ENCODE data around the gene TMEM222. TPM values are rescaled to one million over a fixed set of nuclear protein-coding genes. Genes with fewer than 3 reads are reported as not detected.
"Not testable (repeated sequence)": the region's sequence is repeated elsewhere in the genome, so short reads cannot be mapped to it uniquely, and the experiment has no call there.

Gene TMEM222, protein sequence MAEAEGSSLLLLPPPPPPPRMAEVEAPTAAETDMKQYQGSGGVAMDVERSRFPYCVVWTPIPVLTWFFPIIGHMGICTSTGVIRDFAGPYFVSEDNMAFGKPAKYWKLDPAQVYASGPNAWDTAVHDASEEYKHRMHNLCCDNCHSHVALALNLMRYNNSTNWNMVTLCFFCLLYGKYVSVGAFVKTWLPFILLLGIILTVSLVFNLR
- 39.2 TPM for total RNA-seq
- long read RNA-seq, transcript TMEM222-211 (6 exons, 1,613 nt) = major isoform, 165 of 197 reads
- long read RNA-seq, transcript TMEM222-202 (7 exons, 1,665 nt) = minor isoform, 6 of 197 reads
- long read RNA-seq, transcript TMEM222-207 (7 exons, 986 nt) = minor isoform, 8 of 197 reads
- long read RNA-seq, partial matches to known transcripts = 3 of 197 reads
- long read RNA-seq, other reads (novel, unspliced or antisense) = 13 of 197 reads

DNA sequence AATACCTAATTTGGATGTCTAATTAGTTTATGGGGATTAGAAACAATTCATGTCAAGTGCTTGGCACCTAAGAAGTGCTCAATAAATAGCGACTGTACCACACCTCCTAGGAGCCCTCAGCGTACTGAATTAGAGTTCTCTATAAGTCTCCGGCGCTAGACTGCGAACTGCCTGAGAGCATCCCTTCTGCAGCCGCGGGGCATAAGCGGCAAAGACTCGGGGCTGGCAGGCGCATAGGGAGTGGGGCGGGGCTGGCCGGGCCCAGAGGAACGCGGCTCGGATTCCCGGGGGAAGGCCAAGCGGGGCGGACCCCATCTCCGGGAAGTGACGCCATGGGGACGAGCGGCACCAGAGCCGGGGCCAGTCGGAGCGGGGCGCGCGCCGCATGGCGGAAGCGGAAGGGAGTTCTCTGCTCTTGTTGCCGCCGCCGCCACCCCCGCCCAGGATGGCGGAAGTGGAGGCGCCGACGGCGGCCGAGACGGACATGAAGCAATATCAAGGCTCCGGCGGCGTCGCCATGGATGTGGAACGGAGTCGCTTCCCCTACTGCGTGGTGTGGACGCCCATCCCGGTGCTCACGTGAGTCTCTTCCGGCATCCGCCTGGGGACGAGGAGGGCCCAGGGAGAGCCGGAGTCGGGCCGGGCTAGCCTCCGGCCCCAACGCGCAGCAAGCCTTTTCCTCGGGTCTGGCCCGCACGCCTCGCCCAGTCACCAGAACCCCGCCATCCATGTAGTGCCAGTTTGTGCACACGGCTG lies at the start of gene TMEM222:
TMEM222 (plus strand) TSS at position 351 of the 756 bp plus-strand sequence; CDS start at position 386, 35 bp downstream.
- peak; percentile 99 for DNase-seq (ENCODE audit: low spot score)

DNA sequence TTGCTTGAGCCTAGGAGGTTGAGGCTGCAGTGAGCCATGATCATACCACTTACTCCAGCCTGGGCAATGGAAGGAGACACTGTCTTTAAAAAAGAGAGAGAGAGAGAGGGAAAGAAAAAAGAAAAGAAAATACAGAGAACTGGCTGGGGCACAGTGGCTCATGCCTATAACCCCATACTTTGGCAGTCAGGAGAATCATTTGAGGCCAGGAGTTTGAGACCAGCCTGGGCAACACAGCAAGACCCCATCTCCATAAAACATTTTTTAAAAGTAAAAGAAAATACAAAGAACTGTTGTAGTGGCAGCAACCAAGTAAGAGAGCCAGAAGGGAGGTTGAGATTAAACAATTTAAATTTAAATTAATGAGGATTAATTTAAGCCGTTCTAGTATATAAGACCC lies 47.8 kb upstream of the TMEM222 start:
- DNase-seq (ENCODE audit: low spot score) = no peak

DNA sequence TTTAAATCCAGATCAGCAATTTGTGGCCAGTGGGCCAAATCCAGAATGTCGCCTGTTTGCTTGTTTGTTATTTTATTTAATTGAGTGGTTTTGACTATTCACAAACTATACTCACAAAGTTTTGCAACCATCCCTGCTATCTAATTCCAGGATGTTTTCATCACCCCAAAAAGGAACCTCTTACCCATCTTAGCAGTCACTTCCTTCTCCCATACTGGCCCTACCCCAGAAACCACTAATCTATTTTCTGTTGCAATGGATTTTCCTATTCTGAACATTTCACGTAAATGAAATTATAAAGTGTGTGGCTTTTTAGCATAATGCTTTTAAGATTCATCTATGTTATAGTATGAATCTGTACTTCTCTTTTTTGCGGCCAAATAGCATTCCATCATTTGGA lies 46.3 kb upstream of the TMEM222 start:
- DNase-seq (ENCODE audit: low spot score) = no peak

DNA sequence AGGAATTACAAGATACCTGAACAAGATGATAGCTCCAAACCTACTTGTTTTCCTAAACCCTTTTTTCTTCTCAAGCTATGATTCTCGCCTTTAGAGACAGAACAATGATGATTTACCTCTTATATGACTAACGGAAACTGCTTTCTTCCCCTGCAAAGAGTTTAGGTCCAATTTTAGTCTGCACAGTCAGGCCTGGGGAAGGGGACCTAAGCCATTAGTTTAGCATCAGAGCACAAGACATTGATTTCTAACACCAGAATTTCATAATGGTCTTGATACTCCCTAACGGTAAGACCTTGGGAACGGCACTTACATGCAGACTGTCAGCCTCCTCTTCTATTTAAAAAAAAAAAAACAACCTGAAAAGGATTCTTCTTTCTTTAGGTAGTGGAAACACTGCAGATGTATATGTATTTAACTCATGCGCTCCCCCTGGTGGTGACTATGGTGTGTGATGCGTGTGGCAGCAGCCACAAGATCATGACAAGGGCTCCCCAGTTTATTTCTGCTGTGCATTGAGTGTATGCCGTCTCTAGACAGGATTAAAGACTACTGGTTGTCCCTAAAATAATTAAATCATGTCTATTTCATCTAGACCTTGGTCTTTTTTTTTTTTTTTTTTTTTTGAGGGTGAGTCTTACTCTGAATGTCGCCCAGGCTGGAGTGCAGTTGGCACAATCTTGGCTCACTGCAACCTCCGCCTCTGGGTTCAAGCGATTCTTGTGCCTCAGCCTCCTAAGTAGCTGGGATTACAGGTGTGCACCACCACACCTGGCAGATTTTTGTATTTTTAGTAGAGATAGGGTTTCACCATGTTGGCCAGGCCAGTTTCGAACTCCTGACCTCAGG lies 37.3 kb upstream of the TMEM222 start:
- DNase-seq (ENCODE audit: low spot score) = peak; percentile 89

DNA sequence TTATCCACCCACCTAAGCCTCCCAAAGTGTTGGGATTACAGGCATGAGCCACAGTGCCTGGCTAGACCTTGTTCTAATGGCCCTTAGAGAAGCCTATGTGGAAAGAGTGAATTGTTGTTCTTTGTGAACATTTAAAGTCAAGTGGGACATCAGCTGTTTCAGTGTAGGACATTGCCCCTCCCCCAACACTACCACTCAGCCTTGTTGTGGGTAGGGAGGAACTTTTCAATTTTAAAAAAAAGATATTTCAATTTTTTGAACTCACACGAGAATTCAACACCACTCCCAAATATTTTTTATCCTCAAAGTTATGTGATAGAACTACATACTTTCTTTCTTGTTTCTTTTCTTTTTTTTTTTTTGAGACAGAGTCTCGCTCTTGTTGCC lies 36.7 kb upstream of the TMEM222 start:
- no peak for DNase-seq (ENCODE audit: low spot score)

DNA sequence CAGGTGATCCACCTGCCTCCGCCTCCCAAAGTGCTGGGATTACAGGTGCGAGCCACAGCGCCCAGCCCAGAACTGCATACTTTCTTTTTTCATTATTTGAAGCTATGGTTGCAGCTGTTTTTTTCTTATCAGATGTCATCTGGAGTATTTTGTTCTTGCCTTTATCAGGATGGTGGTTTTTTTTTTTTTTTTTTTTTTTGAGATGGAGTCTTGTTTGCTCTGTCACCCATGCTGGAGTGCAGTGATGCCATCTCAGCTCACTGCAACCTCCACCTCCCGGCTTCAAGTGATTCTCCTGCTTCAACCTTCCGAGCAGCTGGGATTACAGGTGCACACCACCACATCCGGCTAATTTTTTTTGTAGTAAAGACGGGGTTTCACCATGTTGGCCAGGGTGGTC lies 36.1 kb upstream of the TMEM222 start:
- not testable (repeated sequence) for DNase-seq (ENCODE audit: low spot score)

DNA sequence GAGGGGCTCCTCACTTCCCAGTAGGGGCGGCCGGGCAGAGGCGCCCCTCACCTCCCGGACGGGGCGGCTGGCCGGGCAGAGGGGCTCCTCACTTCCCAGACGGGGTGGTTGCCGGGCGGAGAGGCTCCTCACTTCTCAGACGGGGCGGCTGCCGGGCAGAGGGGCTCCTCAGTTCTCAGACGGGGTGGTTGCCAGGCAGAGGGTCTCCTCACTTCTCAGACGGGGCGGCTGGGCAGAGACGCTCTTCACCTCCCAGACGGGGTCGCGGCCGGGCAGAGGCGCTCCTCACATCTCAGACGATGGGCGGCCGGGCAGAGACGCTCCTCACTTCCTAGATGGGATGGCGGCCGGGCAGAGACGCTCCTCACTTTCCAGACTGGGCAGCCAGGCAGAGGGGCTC lies 32.8 kb upstream of the TMEM222 start:
- DNase-seq (ENCODE audit: low spot score) = peak; percentile 59

DNA sequence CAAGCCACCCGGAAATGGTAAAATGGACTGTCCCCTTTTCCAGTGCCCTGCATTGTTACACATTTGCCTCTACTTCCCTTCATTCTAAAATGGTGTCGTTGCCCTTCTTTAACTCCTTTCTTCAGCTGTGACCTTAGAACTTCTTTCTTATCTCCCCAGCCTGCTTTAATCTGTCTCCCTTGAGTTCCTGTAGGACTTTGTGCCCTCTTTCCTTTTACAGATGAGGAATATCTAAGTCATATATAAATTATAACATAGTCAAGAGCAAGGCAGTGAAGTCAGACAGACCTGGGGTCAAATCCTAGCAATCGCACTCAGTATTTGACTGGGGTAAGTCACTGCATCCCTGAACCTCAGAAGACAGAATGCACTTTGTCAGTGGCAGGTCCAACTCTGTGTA lies 31.4 kb upstream of the TMEM222 start:
- DNase-seq (ENCODE audit: low spot score) = no peak

DNA sequence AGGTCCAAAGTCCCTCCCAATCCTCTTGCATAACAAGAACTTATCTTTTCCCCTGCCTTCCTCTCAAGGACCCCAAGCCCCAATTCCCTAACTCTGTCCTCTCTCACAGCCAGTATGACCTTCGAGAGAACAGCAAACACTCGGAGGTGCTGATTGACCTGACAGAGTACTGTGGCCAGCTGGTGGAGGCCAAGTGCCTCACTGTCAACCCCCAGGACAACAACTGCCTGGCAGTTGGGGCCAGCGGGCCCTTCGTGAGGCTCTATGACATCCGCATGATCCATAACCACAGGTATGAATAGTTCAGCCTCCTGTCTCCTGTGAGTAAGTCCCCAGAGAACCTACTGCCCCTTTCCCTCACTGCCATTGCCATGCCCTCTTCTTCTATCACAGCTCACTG lies 29.9 kb upstream of the TMEM222 start:
- no peak for DNase-seq (ENCODE audit: low spot score)

DNA sequence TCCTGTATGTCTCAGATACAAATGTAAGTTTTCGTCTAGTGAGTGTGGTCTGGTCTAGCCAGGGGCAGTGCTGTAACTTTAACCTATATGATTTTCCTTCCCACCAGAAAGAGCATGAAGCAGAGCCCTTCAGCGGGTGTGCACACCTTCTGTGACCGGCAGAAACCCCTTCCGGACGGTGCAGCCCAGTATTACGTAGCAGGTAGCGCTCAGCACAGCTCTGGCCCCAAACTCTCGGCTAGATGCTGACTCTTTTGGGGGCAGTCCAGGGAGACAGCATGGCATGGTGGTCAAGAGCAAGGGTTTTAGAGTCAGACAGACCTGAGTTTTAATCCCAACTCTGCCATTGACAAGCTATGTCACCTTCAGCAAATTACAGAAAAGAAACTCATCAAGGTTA lies 28.0 kb upstream of the TMEM222 start:
- DNase-seq (ENCODE audit: low spot score) = peak; percentile 65

DNA sequence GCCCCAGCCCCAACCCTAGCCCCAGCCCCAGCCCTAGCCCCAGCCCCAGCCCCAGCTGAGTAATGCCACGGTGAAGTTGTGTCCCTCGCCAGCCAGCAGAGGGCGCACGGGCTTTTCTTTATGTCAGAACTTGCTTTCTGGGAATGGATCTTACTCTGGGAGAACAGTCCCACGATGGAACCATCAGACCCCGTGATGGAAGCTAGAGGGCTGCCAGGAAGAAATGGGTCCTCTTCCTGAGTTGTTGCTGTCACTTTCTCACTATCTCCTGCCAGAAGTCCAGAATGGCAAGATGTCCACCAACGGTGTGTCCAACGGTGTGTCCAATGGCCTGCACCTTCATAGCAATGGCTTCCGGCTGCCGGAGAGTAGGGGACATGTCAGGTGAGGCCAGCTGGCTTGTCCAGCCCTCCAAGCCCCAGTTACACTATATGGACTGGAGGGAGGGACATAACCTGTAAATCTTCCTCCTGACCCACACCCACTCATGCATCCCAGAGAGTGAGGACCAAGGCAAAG lies 25.1 kb upstream of the TMEM222 start:
- peak; percentile 91 for DNase-seq (ENCODE audit: low spot score)

DNA sequence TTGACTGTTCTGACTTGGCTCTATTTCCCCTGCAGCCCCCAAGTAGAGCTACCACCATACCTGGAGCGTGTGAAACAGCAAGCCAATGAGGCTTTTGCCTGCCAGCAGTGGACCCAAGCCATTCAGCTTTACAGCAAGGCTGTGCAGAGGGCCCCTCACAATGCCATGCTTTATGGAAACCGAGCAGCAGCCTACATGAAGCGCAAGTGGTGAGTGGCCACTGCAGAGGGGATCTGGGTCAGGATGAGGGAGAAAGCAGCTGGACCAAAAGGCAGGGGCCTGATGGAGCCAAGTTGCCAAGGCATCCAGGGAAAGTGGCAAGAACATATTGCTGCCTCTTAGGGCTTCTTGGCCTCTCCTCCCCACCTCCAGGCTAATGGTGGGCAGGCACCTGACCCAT lies 24.1 kb upstream of the TMEM222 start:
- peak; percentile 65 for DNase-seq (ENCODE audit: low spot score)

DNA sequence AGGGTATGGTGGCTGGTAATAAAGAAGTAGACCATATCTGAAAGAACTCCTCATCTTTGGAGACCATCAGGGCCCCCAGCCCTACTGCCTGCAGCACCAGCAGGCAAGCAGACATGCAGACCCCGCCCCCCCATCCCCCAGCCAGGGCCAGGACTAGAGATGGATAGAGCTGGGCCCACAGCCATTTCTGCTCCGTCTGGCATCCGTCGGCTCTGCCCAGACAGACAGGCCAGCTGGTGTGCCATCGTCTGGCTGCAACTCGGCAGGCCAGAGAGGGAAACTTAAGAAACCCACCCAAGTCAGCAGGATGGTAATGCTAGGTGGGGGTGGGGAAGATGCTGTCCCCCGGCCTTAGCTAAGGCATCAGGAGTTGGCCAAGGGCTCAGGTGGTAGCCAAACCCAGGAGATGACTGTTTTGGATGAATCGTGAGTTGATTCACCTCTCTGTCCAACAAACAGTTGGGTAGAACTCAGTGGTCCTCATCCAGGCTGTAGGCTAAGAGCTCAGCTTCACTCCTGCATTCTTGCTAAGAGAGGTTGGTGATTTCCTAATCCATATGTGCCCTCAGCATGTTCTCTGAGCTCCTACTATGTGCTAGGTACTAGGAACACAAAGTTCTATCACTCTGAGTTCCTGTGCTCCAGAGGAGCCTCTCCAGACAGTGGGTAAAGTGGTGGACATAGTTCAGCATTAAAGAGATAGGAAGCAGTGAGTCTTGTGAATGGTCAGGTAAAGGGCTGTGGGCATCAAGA lies 23.2 kb upstream of the TMEM222 start:
- peak; percentile 47 for DNase-seq (ENCODE audit: low spot score)

DNA sequence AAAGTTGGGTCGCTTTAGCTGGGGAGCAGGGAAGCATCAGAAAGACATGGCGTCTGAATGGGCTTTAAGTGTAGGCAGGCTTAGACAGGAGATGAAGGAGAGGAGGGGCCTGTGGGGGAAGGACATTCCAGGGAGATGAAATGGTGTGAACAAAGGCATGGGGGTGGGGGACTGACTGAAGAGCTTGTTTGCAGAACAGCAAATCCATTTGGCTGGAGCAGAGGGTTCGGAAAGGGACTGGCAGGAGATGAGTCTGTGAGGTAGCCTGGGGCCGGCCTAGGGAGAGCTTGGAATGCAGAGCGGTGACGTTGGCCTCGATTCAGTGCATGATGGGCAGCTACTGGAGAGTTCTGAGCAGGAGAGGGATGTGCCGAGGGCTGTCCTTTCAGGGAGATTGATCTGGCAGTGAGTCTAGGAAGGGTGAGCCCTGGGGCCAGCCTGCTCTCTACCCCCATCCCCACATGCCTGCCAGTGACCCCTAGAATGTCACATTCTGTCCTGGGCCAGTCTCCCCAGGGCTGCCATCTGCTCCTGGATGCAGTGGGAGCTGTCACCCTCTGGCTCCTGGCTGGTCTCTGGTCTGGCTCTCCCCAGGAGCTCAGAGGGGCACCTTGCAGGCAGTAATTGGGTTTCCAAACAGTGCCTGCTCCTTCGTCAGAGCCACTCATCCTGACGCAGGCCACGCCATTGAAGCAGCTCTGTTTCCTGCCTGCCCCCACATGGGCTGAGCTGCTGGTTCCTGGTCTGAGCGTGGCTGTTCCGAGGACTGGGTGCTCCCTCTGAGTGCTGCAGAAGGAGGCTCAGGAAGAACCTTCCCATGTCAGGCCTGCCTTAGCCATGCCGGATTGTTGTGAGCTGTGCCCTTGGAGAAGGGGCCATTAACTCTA lies 22.3 kb upstream of the TMEM222 start:
- DNase-seq (ENCODE audit: low spot score) = peak; percentile 88

DNA sequence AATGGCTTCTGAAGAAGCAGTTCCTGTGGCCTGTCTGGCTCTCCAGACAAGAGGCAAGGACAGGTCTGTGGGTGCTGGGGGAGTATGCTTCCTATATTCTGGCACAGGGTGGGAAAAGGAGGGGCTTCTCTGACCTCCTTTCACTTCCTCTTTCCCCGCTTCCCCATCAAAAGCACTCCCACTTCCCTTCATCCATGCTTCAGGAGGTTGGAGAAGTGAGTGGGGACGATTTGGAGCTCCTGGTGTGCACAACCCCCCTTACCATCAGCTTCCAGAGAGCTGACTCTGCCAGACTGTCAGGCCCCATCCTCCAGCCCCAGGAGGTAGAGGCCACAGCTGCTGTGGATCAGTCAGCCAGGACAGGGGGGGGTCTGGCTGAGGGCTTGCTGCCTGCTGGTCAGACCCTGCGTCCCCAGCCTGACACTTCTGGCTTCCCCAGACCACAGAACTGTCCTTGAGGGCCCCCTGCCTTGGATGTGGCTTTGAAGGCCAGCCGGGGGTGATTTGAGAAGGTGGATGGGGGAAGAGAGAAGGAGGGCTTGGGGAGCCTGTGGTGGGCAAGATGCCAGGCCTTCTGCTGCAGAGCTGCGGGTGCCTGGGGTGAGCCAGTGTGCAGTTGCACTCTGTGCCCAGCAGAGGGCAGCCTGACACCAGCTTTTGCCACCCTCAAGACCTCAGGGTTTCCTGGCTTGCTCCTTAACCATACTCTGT lies 21.5 kb upstream of the TMEM222 start:
- DNase-seq (ENCODE audit: low spot score) = peak; percentile 92

DNA sequence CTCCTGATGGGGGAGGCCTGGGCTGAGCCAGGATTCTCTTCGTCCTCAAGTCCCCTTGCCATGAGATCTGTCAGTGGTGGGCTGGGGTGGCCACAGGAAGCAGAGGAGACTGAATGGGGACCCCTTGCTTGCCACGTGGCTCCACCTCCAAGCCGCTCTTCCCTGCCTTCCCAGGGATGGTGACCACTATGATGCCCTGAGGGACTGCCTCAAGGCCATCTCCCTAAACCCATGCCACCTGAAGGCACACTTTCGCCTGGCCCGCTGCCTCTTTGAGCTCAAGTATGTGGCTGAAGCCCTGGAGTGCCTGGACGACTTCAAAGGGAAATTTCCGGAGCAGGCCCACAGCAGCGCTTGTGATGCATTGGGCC lies 20.9 kb upstream of the TMEM222 start:
- no peak for DNase-seq (ENCODE audit: low spot score)

DNA sequence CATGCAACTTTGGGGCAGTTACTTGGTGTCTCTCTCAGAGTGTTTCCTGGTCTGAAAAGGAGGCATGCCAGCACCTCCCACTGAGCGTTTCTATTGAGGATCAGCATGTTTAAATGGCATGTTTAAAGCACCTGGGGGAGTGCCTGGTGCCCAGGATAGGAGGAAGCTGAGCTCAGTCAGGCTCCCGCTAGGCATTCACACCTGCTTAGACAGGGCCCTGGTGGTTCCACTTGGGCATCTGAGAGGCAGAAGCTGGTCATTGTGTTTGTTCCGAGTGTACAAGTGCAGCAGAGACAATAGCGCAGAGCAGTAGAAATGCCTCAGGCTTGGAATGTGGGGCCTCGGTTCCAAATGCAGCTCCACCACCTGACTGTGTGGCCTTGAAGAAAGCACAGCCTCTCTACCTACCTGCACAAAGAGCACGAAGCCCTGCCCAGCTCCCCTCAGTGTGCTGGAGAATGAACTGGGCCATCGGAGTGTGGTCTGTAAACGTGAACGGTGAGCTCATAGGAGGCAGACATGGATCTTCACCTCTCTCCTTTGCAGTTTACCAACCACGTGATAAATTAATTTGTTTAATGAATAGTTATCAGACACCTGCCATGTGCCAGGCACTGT lies 20.3 kb upstream of the TMEM222 start:
- peak; percentile 62 for DNase-seq (ENCODE audit: low spot score)

DNA sequence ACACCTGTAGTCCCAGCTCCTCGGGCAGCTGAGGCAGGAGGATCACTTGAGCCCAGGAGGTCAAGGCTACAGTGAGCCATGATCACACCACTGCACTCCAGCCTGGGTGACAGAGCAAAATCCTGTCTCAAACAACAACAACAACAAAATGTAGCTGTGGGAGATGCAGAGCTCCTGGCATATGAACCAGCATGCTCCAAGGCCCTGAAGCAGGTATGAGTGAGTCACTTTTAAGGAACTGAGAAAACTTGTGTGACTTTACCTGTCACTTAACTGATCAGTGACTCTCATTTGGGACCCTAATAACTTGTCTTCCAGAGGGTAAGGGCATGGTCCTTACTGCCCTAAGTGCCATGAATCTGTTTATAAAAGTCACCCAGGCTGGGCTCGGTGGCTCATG lies 19.4 kb upstream of the TMEM222 start:
- no peak for DNase-seq (ENCODE audit: low spot score)

DNA sequence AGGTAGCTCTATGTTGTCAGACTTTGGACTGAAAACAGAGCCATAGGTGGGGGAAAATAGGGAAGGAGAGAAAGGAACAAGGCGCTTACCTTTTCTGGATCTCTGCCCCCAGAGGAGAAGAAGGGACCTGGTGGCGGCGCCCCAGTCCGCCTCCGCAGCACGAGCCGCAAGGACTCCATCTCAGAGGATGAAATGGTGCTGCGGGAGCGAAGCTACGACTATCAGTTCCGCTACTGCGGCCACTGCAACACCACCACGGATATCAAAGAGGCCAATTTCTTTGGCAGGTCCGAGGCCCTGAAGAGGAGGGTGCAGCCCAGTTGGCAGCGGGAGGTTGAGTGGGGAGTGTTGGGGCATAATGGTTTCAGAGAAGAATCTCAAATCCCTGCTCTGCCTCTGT lies 18.5 kb upstream of the TMEM222 start:
- no peak for DNase-seq (ENCODE audit: low spot score)
